Transverse colon (tissue), 4 donors: ENCODE measurements around the gene SCYGR1. TPM values are rescaled to one million over a fixed set of nuclear protein-coding genes. Genes with fewer than 3 reads are reported as not detected.

ENCODE experiments used
- DNase-seq: peaks from one replicate; pipeline ENCODE4 v3.0.0-alpha.2; 2019
- H3K27ac ChIP-seq, 4 donors: fragments of 200-600 bp; sonication (generic); 2 replicates each; pipeline ENCODE4 v1.5.1; 2016 to 2018; ENCODE audit warnings: inconsistent platforms in 4 of 4
- H3K27me3 ChIP-seq: fragments of 200-600 bp; sonication (generic); 2 replicates; pipeline ENCODE4 v1.5.1; 2017; ENCODE audit warnings: inconsistent platforms
- H3K36me3 ChIP-seq, 4 donors: fragments of 200-600 bp; sonication (generic); 2 replicates each; pipeline ENCODE4 v1.5.1; 2017 to 2019; ENCODE audit warnings: inconsistent platforms in 4 of 4
- H3K4me1 ChIP-seq, 4 donors: fragments of 200-600 bp; sonication (generic); 2 replicates each; pipeline ENCODE4 v1.5.1; 2017 to 2020; ENCODE audit warnings: inconsistent platforms in 4 of 4
- H3K4me3 ChIP-seq, 4 donors: fragments of 200-600 bp; sonication (generic); 1 replicate in 1 of 4; 2 replicates in 3 of 4; pipeline versions ENCODE4 v1.5.1 to v1.6.1; 2017 to 2019; ENCODE audit warnings: inconsistent platforms in 4 of 4
- H3K9me3 ChIP-seq, 2 donors: fragments of 200-600 bp; sonication (generic); 2 replicates each; pipeline ENCODE4 v1.5.1; 2017 to 2019; ENCODE audit warnings: inconsistent platforms in 2 of 2
- EP300 ChIP-seq: sonication (generic); formaldehyde crosslinking; IDR thresholded peaks from one replicate; pipeline ENCODE4 v1.6.1; 2017; ENCODE audit warnings: antibody characterized with exemption, low read depth
- POLR2A ChIP-seq: fragments of 450-650 bp; IDR thresholded peaks from one replicate; pipeline ENCODE4 v1.6.1; 2016; ENCODE audit warnings: antibody characterized with exemption, mild to moderate bottlenecking, moderate library complexity
- POLR2AphosphoS5 ChIP-seq, 3 donors: sonication (generic); formaldehyde crosslinking; IDR thresholded peaks; one replicate each; pipeline ENCODE4 v1.6.1; 2016; ENCODE audit warnings: antibody characterized with exemption in 3 of 3
- WGBS, 2 donors: methylation state at CpG; one replicate each; pipeline ENCODE4 v1.1.5; 2018; ENCODE audit warnings: low coverage in 1 of 2; 5-methylcytosine and 5-hydroxymethylcytosine counted together
- in situ Hi-C, 4 donors: fragments of 200-750 bp; cut with MboI; loops; one replicate each; pipeline versions ENCODE4 v1.15.0 to v1.15.1; 2017; ENCODE audit warnings: low sequenced_read_pairs in 3 of 4, low pct_ligation_motif_present in 1 of 4, low pct_unique_long_range_greater_than_20kb in 1 of 4
- intact Hi-C: fragments of 100-400 bp; cut with DNase I; formaldehyde crosslinking; loops from one replicate; pipeline ENCODE4 v1.15.1; 2023; ENCODE audit warnings: low total_unique reads
- total RNA-seq, 4 donors: library from RNA; depleted of rRNA; stranded (reverse); fragments of >200 nt; gene quantifications; one replicate each; pipeline ENCODE4 v1.1.0, GENCODE V29; 2016
- TF ChIP-seq, protein P1 (sequence below), 5 experiments: fragments of 200-600 bp in 3 of 5; fragments of 450-650 bp in 2 of 5; sonication (generic) in 3 of 5; IDR thresholded peaks; 1 replicate in 2 of 5; 2 replicates in 3 of 5; pipeline ENCODE4 v1.5.1; 2016 to 2017; ENCODE audit warnings: antibody characterized with exemption in 5 of 5, inconsistent platforms in 3 of 5, mild to moderate bottlenecking in 2 of 5, moderate library complexity in 1 of 5

The SCYGR1 gene
- total RNA-seq, 4 donors from 2014 or later, result not detected

- intact Hi-C loops, result no loop called here
- in situ Hi-C loops, result loop anchor here in 1 of 4 donors (25.0 kb wide), 1 partner anchor 350 kb away; no protein-coding TSS in a partner anchor
Measured at GRCh38 chr2:227411990-227412350, 24.2 kb upstream of the SCYGR1 start.

DNA sequence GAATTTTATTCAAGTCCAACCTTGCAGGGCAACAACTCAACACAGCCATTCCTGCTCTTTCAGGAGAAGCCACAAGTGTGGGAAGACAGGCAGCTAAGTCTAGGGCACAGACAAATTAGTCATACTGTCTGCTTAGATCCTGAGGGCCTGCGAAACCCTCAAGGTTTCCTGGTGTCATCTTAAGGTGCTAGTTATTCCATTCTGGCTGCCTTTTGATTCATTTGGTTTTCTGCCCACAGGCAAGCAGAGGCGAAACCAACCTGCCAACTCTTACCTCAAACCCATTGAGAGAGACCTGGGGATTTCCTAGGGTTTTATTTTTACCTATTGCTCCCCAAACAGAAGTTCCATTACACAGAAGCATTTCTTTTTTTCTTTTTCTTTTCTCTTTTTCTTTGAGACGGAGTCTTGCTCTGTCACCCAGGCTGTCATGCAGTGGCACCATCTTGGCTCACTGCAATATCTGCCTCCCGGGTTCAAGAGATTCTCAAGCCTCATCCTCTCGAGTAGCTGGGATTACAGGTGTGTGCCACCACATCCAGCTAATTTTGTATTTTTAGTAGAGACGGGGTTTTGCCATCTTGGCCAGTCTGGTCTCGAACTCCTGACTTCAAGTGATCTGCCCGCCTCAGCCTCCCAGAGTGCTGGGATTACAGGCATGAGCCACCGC lies 23.7 kb upstream of the SCYGR1 start:
- TF ChIP-seq, protein P1, sequence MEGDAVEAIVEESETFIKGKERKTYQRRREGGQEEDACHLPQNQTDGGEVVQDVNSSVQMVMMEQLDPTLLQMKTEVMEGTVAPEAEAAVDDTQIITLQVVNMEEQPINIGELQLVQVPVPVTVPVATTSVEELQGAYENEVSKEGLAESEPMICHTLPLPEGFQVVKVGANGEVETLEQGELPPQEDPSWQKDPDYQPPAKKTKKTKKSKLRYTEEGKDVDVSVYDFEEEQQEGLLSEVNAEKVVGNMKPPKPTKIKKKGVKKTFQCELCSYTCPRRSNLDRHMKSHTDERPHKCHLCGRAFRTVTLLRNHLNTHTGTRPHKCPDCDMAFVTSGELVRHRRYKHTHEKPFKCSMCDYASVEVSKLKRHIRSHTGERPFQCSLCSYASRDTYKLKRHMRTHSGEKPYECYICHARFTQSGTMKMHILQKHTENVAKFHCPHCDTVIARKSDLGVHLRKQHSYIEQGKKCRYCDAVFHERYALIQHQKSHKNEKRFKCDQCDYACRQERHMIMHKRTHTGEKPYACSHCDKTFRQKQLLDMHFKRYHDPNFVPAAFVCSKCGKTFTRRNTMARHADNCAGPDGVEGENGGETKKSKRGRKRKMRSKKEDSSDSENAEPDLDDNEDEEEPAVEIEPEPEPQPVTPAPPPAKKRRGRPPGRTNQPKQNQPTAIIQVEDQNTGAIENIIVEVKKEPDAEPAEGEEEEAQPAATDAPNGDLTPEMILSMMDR (IDR thresholded peaks at IDR 0.05), result no peak
- TF ChIP-seq POLR2AphosphoS5 (IDR thresholded peaks at IDR 0.05) (no peak), EP300 (no peak), POLR2A (no peak)
- in situ Hi-C loops (loop anchor here in 1 of 4 donors (25.0 kb wide), 1 partner anchor 351 kb away; no protein-coding TSS in a partner anchor), intact Hi-C loops (no loop called here)
- Histone ChIP-seq H3K27ac (no peak overlapping the region), H3K4me3 (no peak overlapping the region), H3K4me1 (peaks cover 0 to 24% (median 8%) of the 10 kb centered on the region in 4 donors), H3K9me3 (no peaks in the 10 kb centered on the region), H3K27me3 (no peaks in the 10 kb centered on the region), H3K36me3 (no peaks in the 10 kb centered on the region)
- 82 to 100% methylated on average over 1 to 9 of the region's 9 CpGs for WGBS, 2 donors
- no peak for DNase-seq

More at GRCh38 chr2:227411990-227412350, 24.2 kb upstream of the SCYGR1 start:
- Histone ChIP-seq H3K9me3 (no peaks in the 10 kb centered on the region), H3K4me3 (no peak overlapping the region), H3K36me3 (no peaks in the 10 kb centered on the region), H3K27me3 (no peaks in the 10 kb centered on the region), H3K4me1 (peaks cover 0 to 19% (median 2%) of the 10 kb centered on the region in 4 donors), H3K27ac (no peak overlapping the region)
- 75 to 87% methylated on average over 2 to 3 of the region's 3 CpGs for WGBS, 2 donors
- DNase-seq, result no peak
- TF ChIP-seq, protein P1 (IDR thresholded peaks at IDR 0.05), result no peak
- no peak for TF ChIP-seq EP300
- no peak for TF ChIP-seq POLR2A
- no peak for TF ChIP-seq POLR2AphosphoS5 (IDR thresholded peaks at IDR 0.05)

DNA sequence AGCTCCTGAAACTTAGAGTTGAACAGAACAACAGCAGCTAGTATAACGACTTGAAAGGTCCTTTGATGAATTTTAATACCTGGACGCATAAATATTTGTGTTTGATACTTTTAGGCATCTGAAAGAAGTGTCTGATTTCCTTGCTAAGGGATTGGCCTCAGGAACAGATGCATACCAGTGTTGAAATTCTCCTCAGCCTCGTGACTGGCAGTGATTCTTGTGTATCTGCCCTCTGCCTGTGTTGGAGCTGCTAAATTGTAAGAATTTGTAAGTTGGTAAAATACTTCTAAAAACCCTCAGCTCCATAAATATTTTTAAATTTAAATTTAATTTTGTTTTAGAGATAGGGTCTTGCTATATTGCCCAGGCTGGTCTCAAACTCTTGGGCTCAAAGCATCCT lies 22.4 kb upstream of the SCYGR1 start:
- Histone ChIP-seq H3K9me3 (no peaks in the 10 kb centered on the region), H3K36me3 (no peaks in the 10 kb centered on the region), H3K27ac (no peak overlapping the region), H3K4me1 (peaks cover 0 to 34% (median 15%) of the 10 kb centered on the region in 4 donors), H3K4me3 (no peak overlapping the region), H3K27me3 (no peaks in the 10 kb centered on the region)
- DNase-seq, result no peak
- TF ChIP-seq EP300 (no peak), POLR2A (no peak), POLR2AphosphoS5 (IDR thresholded peaks at IDR 0.05) (no peak)
- TF ChIP-seq, protein P1 (IDR thresholded peaks at IDR 0.05), result no peak
- intact Hi-C loops (no loop called here), in situ Hi-C loops (loop anchor here in 1 of 4 donors (25.0 kb wide), 1 partner anchor 352 kb away; no protein-coding TSS in a partner anchor)
- WGBS, 2 donors, result 86 to 90% methylated on average over 3 of the region's 3 CpGs

DNA sequence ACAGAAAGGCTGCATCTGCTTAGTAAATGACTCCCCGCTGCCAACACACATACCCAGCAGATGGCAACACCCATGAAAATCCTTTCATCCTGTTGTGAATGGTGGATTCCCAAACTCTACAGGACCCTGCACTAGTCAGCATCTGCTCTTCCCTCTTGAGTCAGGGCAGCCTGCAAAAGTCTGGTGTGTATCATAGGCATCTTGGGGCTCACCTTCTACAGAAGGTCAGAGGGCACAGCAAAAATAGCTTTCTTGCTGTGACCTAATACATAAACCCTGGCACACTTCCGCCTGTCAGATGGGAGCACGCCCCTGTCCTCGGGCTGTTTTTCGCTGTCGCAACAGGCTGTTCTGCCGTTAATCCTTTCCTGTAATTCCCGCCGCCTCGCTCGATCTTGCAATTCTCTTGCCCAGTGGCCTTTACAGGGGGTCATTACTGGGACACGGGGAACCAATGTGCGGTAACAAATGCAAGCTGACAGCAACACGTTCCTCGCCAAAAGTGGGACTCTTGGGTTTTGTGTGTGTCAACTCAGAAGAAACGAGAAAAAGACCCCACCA lies 19.9 kb upstream of the SCYGR1 start:
- TF ChIP-seq POLR2A, result no peak
- TF ChIP-seq, protein P1 (IDR thresholded peaks at IDR 0.05), result no peak
- no peak for TF ChIP-seq POLR2AphosphoS5 (IDR thresholded peaks at IDR 0.05)
- no peak for TF ChIP-seq EP300
- in situ Hi-C loops, result loop anchor here in 3 of 4 donors (5.0 to 25.0 kb wide), 3 partner anchors 355 to 357 kb away; no protein-coding TSS in a partner anchor
- Histone ChIP-seq H3K36me3 (no peaks in the 10 kb centered on the region), H3K4me3 (no peak overlapping the region), H3K9me3 (no peaks in the 10 kb centered on the region), H3K4me1 (peaks cover 0 to 28% (median 15%) of the 10 kb centered on the region in 4 donors), H3K27me3 (no peaks in the 10 kb centered on the region), H3K27ac (peak overlapping the region in 1 of 4 donors; percentile 57)
- 80 to 83% methylated on average over 12 to 16 of the region's 16 CpGs for WGBS, 2 donors
- intact Hi-C loops, result loop anchor here (10.0 kb wide), 1 partner anchor 357 kb away; no protein-coding TSS in a partner anchor
- DNase-seq, result peak; percentile 31
